Parathyroid adenoma (tissue), 2 donors: ENCODE results near the gene IL6R.

Experiments
- H2AFZ ChIP-seq: fragments of 300-600 bp; sonication (generic); one replicate; pipeline ENCODE4 v1.7.0; 2017; ENCODE audit warnings: antibody characterized with exemption, mild to moderate bottlenecking
- H3K27ac ChIP-seq: fragments of 300-600 bp; sonication (generic); one replicate; pipeline ENCODE4 v1.7.0; 2017
- H3K27me3 ChIP-seq: fragments of 300-600 bp; sonication (generic); one replicate; pipeline ENCODE4 v1.7.0; 2017; ENCODE audit warnings: low read length; ENCODE audit not compliant: control insufficient read depth, insufficient read depth
- H3K36me3 ChIP-seq: fragments of 300-600 bp; sonication (generic); one replicate; pipeline ENCODE4 v1.7.0; 2017; ENCODE audit warnings: low read length; ENCODE audit not compliant: control insufficient read depth, insufficient read depth
- H3K4me1 ChIP-seq: fragments of 300-600 bp; sonication (generic); one replicate; pipeline ENCODE4 v1.7.0; 2017; ENCODE audit warnings: control low read depth
- H3K4me2 ChIP-seq: fragments of 300-600 bp; sonication (generic); one replicate; pipeline ENCODE4 v1.7.0; 2017; ENCODE audit warnings: low read length
- H3K4me3 ChIP-seq: fragments of 300-600 bp; sonication (generic); one replicate; pipeline ENCODE4 v1.7.0; 2017; ENCODE audit warnings: low read depth, low read length
- H3K79me2 ChIP-seq: fragments of 300-600 bp; sonication (generic); one replicate; pipeline ENCODE4 v1.7.0; 2017; ENCODE audit warnings: control low read depth
- H3K9ac ChIP-seq: fragments of 300-600 bp; sonication (generic); one replicate; pipeline ENCODE4 v1.7.0; 2017; ENCODE audit warnings: mild to moderate bottlenecking
- H3K9me3 ChIP-seq: fragments of 300-600 bp; sonication (generic); one replicate; pipeline ENCODE4 v1.7.0; 2017; ENCODE audit warnings: low read length; ENCODE audit not compliant: control insufficient read depth
- CTCF ChIP-seq: fragments of 300-600 bp; sonication (generic); IDR thresholded peaks from one replicate; pipeline ENCODE4 v1.7.0; 2017; ENCODE audit warnings: antibody characterized with exemption, mild to moderate bottlenecking
- donor health status: primary hyperparathyroidism.

IL6R gene

GRCh38 chr1:154488922-154489321, 83.8 kb downstream of the IL6R start:
- Histone ChIP-seq H3K4me1 (no peaks in the 10 kb centered on the region), H3K4me2 (no peak overlapping the region), H3K27ac (no peak overlapping the region), H3K9ac (no peak overlapping the region), H2AFZ (no peak overlapping the region), H3K79me2 (no peaks in the 10 kb centered on the region), H3K36me3 (no peaks in the 10 kb centered on the region), H3K9me3 (no peaks in the 10 kb centered on the region), H3K27me3 (no peaks in the 10 kb centered on the region), H3K4me3 (no peak overlapping the region)
- no peak for TF ChIP-seq CTCF

GRCh38 chr1:154489695-154490274, 84.6 kb downstream of the IL6R start:
- Histone ChIP-seq H3K36me3 (no peaks in the 10 kb centered on the region), H2AFZ (no peak overlapping the region), H3K9me3 (no peaks in the 10 kb centered on the region), H3K9ac (no peak overlapping the region), H3K27me3 (no peaks in the 10 kb centered on the region), H3K4me1 (no peaks in the 10 kb centered on the region), H3K4me3 (no peak overlapping the region), H3K79me2 (no peaks in the 10 kb centered on the region), H3K4me2 (no peak overlapping the region), H3K27ac (no peak overlapping the region)
- TF ChIP-seq CTCF = no peak

- Histone ChIP-seq H3K27ac (no peak overlapping the region), H3K4me3 (no peak overlapping the region), H3K4me1 (no peaks in the 10 kb centered on the region), H3K27me3 (no peaks in the 10 kb centered on the region), H2AFZ (no peak overlapping the region), H3K79me2 (no peaks in the 10 kb centered on the region), H3K4me2 (no peak overlapping the region), H3K9ac (no peak overlapping the region), H3K36me3 (no peaks in the 10 kb centered on the region), H3K9me3 (no peaks in the 10 kb centered on the region)
- no peak for TF ChIP-seq CTCF
Observed at GRCh38 chr1:154490317-154490716, 85.2 kb downstream of the IL6R start.

- no peaks in the 10 kb centered on the region for H3K9me3 ChIP-seq
- no peak overlapping the region for H2AFZ ChIP-seq
- H3K36me3 ChIP-seq = no peaks in the 10 kb centered on the region
- H3K4me3 ChIP-seq = no peak overlapping the region
- no peak for TF ChIP-seq CTCF
- no peak overlapping the region for H3K4me2 ChIP-seq
- H3K27ac ChIP-seq = peak overlapping the region; percentile 47
- H3K9ac ChIP-seq = no peak overlapping the region
- no peaks in the 10 kb centered on the region for H3K79me2 ChIP-seq
- H3K27me3 ChIP-seq = no peaks in the 10 kb centered on the region
- no peaks in the 10 kb centered on the region for H3K4me1 ChIP-seq
Observed at GRCh38 chr1:154492115-154492514, 87.0 kb downstream of the IL6R start.

- H2AFZ ChIP-seq = no peak overlapping the region
- H3K4me3 ChIP-seq = no peak overlapping the region
- H3K4me1 ChIP-seq = no peaks in the 10 kb centered on the region
- no peaks in the 10 kb centered on the region for H3K36me3 ChIP-seq
- H3K4me2 ChIP-seq = no peak overlapping the region
- no peaks in the 10 kb centered on the region for H3K9me3 ChIP-seq
- no peak overlapping the region for H3K27ac ChIP-seq
- no peaks in the 10 kb centered on the region for H3K79me2 ChIP-seq
- no peak overlapping the region for H3K9ac ChIP-seq
- TF ChIP-seq CTCF = no peak
- H3K27me3 ChIP-seq = no peaks in the 10 kb centered on the region
Observed at GRCh38 chr1:154493276-154493675, 88.1 kb downstream of the IL6R start.
